Activated T-cell treated with anti-CD3 and anti-CD28 coated beads, Interleukin-2, amount 50 U/mL, for 1 hour (primary cell): ENCODE results near the gene GALNT9.
"Not testable (repeated sequence)": the region's sequence is repeated elsewhere in the genome, so short reads cannot be mapped to it uniquely, and the experiment has no call there.

Experiments used
- DNase-seq: peaks from one replicate; pipeline ENCODE4 v3.0.0-alpha.2; 2020

The GALNT9 gene

DNA sequence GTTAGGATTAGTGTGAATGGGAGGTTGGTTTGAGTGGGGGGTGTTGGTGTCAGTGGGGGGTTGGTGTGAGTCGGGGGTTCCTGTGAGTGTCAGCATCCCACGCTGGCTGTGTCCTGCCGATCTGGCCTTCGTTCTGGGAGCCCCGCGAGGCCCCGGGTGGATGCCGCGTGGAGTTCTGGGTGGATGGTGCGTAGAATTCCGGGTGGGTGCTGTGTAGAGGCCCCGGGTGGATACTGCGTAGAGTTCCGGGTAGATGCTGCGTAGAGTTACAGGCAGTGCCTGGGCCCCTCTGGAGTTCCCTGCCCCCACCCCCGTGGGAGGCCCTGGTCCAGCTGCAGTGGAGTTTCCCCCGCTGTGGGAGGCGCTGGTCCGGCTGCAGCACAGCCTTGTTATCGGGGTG lies 176.4 kb downstream of the GALNT9 start:
- DNase-seq = no peak

DNA sequence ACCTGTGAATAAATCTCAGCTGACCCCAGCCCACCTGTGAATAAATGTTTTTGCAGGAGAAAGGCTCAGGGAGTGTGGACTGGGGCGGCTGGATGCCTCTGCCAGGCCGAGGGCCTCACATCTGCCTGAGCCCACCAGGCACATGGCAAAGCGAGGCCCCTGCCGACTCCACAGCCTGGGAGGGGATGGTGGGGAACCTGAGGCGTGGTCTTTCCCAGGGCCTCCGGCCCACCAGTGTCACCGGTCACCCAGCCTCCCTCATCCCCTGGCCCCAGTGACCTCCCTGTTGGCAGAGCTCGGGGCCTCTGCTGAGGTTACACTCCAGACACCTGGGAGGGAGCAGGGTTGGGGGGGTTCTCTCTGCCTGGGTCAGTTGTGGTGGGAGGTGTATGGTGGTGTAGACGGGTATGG lies 177.0 kb downstream of the GALNT9 start:
- DNase-seq = no peak

DNA sequence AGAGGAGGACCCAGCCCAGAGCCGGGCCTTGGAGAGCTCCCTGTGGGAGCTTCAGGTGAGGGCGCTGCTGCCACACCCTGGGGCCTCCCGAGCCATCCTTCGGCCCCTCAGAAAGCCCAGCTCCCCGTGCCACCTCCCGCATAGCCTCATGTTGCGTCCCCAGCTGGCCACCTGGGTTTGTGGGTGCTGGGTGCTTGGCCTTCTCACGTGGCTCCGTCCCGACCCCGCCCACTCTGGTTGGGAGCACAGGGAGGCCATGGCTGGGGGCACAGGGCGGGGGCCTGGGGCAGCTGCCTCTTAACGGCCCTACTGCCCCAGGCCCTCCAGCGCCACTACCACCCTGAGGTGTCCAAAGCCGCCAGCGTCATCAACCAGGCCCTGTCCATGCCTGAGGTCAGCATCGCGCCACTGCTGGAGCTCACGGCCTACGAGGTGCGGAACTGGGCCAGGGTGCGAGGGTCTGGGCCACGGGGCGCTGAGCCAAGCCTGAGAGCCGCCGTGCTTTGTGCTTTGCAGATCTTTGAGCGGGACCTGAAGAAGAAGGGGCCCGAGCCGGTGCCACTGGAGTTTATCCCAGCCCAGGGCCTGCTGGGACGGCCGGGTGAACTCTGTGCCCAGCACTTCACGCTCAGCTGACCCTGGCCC lies 177.5 kb downstream of the GALNT9 start:
- DNase-seq = no peak

DNA sequence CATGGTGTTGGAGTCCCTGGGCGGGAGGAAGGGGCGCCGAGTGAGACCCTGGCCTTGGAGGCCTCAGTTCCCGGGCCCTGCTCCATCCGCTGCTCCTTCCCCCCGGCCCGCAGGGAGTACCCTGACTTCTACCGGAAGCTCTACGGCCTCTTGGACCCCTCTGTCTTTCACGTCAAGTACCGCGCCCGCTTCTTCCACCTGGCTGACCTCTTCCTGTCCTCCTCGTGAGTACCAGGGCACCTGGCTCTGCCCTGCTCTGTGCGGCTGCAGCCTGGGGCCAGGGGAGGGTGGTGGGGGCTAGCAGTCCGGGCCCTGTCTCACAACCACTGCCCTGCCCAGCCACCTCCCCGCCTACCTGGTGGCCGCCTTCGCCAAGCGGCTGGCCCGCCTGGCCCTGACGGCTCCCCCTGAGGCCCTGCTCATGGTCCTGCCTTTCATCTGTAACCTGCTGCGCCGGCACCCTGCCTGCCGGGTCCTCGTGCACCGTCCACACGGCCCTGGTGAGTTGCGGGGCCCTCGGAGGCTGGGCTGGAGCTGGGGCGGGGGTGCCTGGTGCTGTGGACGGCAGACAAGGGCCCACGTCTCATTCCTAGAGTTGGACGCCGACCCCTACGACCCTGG lies 178.1 kb downstream of the GALNT9 start:
- DNase-seq = no peak

DNA sequence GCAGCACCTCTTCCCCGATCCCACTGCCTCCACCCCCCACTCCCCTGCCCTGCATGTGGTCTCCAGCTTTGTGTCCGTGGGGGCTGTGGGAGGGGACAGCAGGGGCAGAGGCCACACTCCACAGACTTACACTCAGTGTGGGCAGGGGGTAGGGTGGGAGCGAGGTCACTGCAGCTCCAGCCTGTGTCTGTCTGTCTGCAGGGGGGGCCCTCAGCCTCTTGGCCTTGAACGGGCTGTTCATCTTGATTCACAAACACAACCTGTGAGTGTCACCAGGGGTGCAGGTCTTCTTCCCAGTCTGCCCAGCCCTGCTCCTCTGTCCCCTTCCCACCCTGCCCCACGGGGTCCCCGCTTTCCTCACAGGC lies 178.6 kb downstream of the GALNT9 start:
- DNase-seq = no peak

DNA sequence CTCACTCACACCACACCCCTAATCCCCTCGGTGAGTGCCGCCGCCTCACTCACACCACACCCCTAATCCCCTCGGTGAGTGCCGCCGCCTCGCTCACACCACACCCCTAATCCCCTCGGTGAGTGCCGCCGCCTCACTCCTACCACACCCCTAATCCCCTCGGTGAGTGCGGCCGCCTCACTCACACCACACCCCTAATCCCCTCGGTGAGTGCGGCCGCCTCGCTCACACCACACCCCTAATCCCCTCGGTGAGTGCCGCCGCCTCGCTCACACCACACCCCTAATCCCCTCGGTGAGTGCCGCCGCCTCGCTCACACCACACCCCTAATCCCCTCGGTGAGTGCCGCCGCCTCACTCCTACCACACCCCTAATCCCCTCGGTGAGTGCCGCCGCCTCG lies 179.9 kb downstream of the GALNT9 start:
- not testable (repeated sequence) for DNase-seq

DNA sequence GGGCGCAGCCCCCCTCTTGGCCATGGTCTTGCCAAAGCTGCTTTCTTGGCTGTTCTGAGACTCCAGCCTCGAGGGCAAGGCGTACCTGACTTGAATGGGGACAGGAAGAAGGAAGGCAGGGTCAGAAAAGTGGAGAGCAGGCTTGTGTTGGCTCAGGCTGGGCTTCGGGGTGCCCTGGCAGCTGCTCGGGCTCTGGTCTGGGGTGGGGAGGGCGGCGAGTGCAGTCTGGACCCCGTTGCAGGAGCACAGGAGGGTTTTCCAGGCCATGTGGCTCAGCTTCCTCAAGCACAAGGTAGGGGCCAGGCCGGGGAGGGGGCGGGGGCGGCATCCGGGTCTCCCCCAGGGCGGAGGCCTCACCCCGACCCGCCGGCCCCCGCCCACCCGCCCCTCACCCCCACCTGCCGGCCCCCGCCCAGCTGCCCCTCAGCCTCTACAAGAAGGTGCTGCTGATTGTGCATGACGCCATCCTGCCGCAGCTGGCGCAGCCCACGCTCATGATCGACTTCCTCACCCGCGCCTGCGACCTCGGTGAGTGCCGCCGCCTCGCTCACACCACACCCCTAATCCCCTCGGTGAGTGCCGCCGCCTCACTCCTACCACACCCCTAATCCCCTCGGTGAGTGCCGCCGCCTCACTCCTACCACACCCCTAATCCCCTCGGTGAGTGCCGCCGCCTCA lies 180.9 kb downstream of the GALNT9 start:
- DNase-seq = no peak

DNA sequence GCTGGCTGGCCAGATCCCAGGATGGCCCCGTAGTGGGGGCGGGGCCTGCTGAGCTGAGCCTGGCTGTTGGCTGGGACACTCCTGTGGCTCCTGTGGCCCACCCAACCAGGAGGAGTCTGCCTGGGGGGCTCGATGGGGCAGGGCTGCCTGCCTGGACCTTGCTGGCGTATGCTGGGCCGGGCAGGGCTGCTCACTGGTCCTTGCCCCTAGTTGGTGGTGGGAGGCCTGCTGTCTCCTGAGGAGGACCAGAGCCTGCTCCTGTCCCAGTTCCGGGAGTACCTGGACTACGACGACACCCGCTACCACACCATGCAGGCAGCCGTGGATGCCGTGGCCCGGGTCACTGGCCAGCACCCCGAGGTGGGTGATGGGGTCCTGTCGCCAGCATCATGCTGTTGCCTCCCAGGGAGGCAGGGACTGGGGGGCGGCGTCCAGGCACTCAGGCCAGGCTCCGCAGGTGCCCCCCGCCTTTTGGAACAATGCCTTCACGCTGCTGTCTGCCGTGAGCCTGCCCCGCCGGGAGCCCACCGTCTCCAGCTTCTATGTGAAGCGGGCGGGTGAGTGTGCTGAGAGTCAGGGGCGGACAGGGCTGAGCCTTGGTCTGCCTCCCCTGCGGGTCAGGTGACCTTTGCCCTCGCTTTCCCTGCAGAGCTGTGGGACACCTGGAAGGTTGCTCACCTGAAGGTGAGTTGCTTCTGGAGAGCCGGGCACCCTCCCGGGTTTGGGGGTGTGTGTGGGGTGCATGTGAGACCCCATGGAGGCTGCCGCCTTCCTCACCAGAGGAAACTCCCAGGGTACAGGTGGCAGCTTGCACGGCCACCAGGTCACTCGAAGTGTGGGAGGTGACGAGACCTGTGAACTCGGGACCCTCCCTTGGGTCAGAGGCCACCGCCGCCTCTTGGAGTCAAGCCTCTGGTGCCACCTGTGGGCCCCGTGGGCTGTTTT lies 181.7 kb downstream of the GALNT9 start:
- no peak for DNase-seq

DNA sequence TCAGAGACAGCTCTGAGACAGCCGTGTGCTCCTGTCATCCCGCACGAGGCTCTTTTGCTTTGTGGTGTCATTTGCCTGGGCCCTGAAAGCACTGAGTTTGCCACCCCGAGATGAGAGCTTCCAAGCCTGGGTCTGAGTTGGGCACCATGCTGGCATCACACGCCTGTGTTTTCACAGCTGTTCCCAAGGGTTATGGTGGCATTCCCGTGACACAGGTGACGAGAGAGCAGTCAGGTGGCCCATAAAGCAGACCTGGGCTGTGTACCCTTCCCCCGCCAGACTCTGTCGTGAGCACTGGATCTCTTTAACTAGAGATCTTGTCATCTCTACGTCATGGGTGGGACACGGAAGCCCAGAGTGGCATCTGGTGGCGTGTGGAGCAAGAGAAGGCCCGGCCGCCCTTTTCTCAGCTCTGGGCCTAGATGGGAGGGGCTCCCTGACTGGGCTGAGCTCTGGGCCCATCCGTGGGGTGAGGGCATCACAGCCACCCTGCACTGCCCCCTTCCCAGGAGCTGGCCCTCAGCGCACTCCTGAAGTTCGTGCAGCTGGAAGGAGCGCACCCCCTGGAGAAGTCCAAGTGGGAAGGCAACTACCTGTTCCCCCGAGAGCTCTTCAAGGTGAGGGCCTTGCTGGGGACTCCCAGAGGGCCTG lies 182.5 kb downstream of the GALNT9 start:
- peak; percentile 16 for DNase-seq
